Islet of Langerhans (tissue), 1 donor: ENCODE data around the gene TOR1AIP2.
"Not testable (repeated sequence)": the region's sequence is repeated elsewhere in the genome, so short reads cannot be mapped to it uniquely, and the experiment has no call there.

ENCODE experiments used
- FAIRE-seq: peaks from one replicate; lab custom pipeline; 2011; peaks lifted over from hg19 to GRCh38; lab: Jason Lieb, UNC

The TOR1AIP2 gene

DNA sequence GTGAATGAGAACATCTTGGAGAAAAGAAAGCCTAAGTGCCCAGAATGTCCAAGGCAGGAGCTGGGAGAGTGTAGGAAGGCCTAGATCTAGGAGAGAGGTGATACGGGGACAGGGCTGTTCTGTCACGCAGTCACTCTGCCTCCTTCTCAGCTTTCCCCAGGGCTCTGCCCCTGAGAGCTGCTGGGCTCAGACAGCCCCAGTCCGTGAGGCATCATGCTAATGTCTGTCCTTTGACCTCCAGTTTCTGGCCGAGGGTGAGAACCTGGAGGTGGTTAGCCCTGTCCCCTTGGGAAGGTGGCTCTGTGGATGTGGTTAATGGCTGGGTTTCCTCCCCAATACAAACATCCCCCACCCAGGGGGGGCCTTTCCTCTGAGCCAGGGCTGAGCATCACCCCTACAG, 71.3 kb downstream of the TOR1AIP2 start:
- FAIRE-seq: no peak

DNA sequence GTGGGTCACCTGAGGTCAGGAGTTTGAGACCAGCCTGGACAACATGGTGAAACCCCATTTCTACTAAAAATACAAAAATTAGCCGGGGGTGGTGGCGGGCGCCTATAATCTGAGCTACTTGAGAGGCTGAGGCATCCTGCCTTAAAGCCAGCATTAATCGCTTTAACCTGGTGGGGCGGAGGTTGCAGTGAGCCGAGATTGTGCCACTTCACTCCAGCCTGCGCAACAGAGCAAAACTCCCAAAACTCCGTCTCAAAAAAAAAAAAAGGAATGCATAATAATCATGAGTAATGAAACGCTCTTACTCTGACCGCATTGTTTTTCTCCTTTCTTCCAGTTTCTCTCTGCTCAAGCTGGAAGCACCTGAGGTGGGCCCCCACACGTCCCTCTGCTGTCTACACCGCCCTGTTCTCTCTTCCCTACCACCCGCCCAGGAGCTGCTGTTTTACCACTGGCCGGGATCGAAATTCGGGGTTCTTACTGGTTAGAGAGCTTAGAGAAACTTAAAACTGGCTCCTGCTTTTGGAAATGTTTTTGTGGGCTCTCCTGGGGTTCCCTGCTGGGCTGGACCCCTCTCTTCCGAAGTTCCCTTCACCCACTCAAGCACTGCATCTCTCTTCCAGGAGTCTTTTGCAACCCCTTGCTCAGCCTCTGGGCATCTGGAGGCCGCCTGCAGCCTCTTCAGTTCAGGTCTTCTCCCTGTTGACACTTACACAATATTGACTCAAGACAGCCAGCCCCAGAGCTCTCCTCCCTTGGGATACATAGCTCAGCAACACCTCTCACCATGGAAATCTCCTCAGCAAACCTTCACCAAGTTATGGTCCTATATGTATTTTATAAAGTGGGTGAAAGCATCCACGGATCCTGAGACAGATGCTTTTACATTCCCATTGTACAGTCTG, 72.1 kb downstream of the TOR1AIP2 start:
- FAIRE-seq: no peak

DNA sequence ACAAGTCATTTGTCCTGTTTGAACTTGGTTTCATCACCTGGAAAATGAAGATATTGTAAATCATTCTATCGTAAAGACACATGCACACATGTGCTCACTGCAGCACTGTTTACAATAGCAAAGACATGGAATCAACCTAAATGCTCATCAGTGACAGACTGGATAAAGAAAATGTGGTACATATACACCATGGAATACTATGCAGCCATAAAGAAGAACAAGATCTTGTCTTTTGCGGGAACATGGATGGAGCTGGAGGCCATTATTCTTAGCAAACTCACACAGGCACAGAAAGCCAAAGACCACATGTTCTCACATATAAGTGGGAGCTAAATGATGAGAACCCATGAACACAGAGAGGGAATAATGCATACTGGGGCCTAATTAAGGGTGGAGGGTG, 73.2 kb downstream of the TOR1AIP2 start:
- not testable (repeated sequence) for FAIRE-seq

DNA sequence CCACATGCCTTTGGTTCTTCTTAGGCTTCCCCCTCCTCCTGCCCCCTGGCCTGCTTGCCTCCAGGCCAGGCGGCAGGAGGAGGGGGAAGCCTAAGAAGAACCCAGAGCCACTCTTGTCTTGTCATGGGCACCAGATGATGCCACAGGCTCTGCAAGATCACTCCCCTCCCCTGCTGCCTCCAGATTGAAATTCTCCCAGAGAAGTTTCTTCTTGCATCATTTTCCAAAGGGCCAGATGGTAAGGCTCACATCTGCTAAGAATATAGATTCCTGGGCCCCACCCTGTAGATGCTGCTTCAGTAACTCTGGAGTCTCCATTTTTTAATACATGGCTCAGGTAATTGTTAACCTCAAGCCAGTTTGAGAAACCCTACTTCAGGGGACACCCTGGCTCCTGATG, 73.7 kb downstream of the TOR1AIP2 start:
- FAIRE-seq: no peak

DNA sequence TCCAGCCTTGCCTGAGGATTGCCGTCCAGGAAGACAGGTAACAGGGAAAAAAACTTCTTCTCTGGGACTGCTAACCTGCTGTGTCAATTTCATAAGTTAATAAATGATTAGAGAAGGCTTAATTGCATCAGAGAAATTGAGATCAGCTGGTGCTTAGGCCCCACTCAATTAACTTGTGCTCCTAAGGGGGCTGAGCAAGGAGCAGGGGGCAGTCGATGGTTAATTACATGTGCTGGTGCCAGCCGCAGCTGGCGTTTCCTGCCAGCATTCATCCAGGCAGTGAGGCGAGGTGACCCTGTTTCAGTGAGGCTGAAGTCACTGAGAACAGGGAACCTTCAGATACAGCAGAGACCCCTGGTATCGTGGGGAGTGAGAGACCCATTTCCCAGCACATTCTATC, 74.5 kb downstream of the TOR1AIP2 start:
- FAIRE-seq: no peak

DNA sequence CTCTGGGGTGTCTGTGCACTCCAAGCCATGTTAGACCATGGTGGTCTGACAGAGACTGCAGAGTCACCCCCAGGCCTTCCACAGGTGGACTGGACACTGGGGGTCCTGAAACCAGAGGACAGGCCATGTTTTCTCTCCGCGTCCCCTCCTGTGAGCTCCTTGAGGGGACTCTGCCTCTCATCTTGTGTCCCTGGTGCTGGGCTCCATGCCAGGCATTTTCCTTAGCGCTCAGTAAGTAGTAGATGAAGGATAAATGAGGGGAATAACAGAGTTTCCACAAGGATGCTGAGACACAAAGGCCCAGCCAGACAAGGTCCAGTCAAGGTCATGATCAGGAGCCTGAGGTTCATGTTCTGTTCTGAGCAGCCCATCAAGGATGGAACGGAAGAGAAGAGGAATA, 77.1 kb downstream of the TOR1AIP2 start:
- FAIRE-seq: no peak

DNA sequence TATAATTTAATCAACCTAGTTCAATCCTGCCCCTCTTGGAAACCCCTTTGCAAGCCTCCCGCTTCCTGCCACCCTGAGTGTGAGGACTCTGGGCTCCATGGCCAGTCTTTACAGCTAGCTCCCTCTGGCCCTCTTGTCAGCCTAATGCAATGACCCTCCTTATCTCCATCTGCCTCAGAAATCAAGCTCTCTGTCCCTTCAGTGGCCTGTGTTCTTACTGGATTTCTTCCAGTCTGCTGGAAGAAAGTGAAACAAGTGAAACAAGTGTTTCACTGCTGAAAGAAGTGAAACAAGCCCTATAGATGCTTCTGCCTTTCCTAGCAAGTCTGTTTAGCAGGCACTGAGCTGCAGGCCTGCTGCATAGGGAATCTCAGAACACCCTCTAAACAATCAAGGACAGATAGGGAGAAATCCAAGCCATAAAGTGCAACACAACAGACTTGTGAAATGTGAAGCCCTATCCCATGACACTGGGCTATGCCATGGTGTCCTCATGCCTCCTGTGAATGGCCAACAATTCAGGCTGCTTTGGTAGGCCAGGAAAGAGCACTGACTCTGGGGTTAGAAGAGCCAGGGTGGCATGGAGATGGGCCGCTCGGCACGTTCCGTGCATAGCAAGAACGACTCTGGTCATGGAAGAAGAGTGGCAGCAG, 78.6 kb downstream of the TOR1AIP2 start:
- no peak for FAIRE-seq

DNA sequence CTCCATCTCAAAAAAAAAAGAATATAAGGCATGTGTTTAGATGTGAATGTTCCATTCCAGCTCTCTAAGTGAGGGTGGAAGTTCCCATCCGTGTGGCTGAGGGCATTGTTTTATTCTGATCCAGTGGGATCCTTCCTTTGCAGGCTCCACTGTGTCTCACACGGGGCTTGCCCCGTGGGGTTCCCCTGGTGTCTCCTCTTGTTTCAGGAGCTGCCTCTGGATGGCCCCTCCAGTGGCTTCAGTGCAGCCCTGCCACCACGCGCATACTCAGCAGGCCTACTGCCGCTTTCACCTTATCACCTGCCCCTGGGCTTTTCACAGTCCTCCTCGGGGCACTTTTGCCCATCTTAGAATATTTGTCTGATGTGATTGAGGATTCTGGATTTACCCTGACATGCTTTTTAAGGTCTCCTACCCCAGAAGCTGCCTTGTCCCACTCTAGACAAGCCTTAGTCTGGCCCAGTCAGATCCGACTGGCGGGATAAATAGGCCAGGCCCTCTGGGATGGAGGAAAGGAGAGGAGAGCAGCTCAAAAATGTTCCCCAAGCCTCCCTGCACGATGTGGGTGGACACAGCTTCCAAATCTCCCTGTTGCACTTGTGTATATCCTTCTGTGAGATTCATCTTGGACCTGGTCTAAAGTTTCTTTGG, 79.3 kb downstream of the TOR1AIP2 start:
- no peak for FAIRE-seq

DNA sequence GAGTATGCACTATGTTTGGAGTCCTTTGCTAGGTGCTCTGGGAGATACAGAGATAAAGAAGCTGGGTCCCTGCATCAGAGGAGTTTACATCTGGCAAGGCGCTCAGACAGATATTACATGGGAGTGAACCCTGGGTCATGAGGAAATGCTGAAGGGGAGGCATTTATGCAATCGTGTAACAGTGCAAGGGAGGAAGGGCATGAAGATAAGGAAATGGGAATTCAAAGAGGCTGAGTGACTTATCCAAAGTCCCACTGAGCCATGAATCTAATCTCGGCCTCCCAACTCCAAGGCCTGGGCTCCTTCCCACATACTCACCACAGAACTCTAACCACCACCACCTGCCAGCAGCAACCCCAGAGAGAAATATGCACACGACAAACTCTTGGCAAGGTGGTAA, 82.9 kb downstream of the TOR1AIP2 start:
- no peak for FAIRE-seq

DNA sequence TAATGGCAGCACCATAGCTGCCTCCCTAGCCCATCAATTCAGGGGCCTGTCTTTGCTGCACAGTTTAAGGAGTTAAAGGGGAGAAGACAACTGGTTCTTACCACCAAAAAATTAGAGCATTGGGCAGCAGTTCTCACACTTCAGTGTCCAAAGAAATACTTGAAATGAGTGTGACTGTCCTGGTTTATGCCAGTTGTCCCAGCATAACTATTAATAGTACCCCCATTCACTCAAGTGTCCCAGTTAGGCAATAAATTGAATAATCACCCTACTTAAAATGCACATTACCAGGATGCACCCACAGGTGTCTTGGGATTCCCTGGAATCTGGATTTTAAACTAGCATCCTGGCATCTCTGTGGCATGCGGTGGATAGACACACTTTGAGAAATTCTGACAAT, 83.5 kb downstream of the TOR1AIP2 start:
- FAIRE-seq: no peak

DNA sequence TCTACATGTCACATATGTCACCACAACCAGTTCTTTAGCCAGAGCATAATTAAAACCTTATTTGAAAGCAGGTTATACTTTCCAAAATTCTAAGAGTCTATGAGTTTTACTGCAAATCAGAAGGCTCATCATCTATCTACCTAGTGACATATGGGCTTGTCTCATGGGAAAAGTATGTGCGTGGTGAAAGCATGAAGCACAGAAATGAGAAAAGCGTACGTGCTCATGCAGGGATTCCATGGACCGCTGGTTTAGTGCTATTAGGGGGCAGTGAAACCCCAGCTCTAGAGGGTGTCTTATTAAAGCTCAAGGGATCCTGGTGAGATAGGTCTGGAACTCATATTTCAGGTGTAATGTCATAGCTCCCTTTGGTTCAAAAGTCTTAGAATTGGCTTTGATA, 84.3 kb downstream of the TOR1AIP2 start:
- FAIRE-seq: no peak
